ENCODE data around the gene DAB2.

- TF ChIP-seq POLR2A (IDR thresholded peaks at IDR 0.05) = no peak
- no peak for TF ChIP-seq CTCF (IDR thresholded peaks at IDR 0.05)
- TF ChIP-seq EP300 (IDR thresholded peaks at IDR 0.05) = no peak
These were observed 9.6 kb downstream of the DAB2 start for GRCh38 chr5:39415201-39415600.

Data from gastroesophageal sphincter (tissue), 3 donors.